Jurkat, Clone E6-1 (cell line): Measurements from ENCODE around the gene ACO1.

Source experiments
- DNase-seq: peaks from one replicate; pipeline ENCODE4 v3.0.0-alpha.2; 2011; ENCODE audit warnings: low read depth, low spot score
- H3K4me3 ChIP-seq: 2 replicates; pipeline ENCODE4 v1.5.1; 2011; ENCODE audit warnings: mild to moderate bottlenecking, low read length, control low read depth, moderate library complexity

Gene ACO1

DNA sequence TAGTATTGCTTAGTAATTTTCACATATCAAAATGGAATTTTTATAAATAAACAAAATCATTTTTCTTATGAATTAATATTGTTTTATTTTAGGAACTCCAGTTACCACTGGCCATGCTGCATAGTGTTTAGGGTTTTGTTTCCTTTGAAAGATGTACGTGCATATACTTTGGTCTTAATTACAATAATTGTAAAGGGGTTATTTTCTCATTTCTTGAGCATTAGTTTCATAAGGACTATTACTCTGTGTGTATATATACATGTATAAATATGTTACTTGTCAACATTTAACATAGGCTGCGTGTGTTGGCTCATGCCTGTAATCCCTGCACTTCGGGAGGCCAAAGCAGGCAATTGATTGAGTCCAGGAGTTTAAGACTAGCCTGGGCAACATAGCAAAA is 21.6 kb downstream of the ACO1 start:
- H3K4me3 ChIP-seq, result no peak overlapping the region
- no peak for DNase-seq

GRCh38 chr9:32411753-32412152 is 27.3 kb downstream of the ACO1 start:
- H3K4me3 ChIP-seq, result no peak overlapping the region
- DNase-seq, result no peak

DNA sequence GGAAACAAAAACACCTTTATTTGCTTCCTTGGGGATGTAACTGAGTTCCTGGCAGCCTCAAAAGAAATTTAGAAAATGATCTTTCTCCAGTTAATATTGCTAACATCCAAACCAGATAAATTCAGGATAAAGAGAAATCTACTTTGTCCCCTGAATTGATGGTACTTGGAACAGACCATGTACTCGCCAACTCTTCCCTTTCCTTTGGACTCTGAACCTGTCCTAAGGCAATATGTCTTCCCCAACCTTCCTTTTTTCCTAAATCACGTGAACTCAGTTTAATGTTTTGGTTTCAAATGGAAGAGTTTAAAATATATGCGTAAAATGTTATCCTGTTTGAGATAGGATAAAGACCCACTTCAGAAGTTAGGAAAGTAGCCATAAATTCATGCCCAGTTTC is 28.0 kb downstream of the ACO1 start:
- H3K4me3 ChIP-seq, result no peak overlapping the region
- DNase-seq, result no peak

DNA sequence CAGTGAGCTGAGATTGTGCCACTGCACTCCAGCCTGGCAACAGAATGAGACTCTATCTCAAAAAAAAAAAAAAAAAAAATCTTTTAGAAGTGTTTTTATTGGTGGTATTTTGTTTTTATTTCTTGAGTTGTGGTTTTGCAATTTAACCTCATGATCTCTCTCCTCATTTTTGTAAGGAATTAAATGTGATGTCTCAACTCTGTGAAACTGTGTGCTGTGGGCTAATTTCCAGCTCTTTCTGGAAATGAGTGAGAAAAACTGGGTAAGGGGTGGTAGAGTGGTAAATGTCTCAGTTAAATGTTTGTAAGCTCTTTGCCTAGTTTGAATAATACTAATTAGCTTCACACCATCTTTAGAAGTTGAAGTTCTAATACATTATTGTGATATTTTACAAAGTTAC is 29.0 kb downstream of the ACO1 start:
- no peak overlapping the region for H3K4me3 ChIP-seq
- DNase-seq, result no peak

- H3K4me3 ChIP-seq, result no peak overlapping the region
- no peak for DNase-seq
Measured at GRCh38 chr9:32414856-32415255, 30.4 kb downstream of the ACO1 start.

- no peak for DNase-seq
- no peak overlapping the region for H3K4me3 ChIP-seq
Measured at GRCh38 chr9:32419921-32420320, 35.5 kb downstream of the ACO1 start.

- H3K4me3 ChIP-seq, result no peak overlapping the region
- no peak for DNase-seq
Measured at GRCh38 chr9:32422237-32422806, 37.9 kb downstream of the ACO1 start.

- no peak for DNase-seq
- H3K4me3 ChIP-seq, result no peak overlapping the region
Measured at GRCh38 chr9:32423371-32423770, 38.9 kb downstream of the ACO1 start.

DNA sequence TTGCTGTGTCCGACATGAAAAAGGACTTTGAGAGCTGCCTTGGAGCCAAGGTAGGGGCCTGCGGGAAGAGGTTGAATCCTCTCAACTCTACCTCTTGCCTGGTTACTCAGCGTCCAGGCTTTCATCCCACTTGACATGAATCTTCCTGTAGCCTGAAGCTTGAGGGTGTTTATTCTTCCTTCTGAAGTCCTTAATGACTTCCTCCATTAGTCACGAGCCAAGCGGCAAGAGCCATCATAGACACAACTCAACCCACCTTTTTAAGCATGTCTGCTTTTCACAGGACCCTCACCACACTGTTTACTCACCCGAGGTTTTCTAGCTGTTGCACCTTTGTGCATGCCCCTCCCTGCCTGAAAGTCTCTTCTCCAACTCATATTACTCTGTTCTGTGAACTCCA is 40.2 kb downstream of the ACO1 start:
- H3K4me3 ChIP-seq, result no peak overlapping the region

GRCh38 chr9:32426278-32426939 is 42.0 kb downstream of the ACO1 start:
- DNase-seq, result peak; percentile 25
- no peak overlapping the region for H3K4me3 ChIP-seq

More for the DNA sequence above, 40.2 kb downstream of the ACO1 start:
- no peak for DNase-seq

DNA sequence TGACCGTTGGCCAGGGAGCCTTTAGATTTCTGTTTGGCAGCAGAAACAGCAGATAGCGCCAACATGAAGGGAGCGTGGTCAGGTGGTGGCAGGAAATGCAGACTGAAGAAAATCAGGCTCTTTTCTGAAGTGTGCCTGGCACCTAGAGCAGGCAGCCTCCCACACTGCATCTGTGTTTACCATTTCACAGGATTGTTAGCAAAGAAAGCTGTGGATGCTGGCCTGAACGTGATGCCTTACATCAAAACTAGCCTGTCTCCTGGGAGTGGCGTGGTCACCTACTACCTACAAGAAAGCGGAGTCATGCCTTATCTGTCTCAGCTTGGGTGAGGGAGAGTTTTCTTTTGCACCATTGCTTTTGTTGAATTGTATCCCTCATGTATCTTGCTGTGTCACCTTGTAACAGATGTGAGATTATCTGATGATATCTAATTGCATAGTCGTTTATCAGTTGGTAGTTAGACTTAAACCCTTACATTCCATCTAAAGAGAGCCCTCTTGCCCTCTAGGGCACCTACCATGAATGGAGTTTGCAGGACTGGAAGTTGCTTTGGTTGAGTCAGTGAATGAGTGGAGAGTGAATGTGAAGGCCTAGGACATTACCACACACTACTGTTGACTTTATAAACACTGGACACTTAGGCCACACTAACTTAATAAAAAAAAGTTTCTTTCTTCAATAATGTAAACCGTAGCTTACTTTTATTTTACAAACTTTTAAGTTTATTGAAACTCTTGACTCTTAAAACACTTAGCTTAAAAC is 42.8 kb downstream of the ACO1 start:
- H3K4me3 ChIP-seq, result peak overlapping the region; percentile 22
- peak; percentile 76 for DNase-seq

GRCh38 chr9:32430720-32431119 is 46.3 kb downstream of the ACO1 start:
- no peak overlapping the region for H3K4me3 ChIP-seq
- DNase-seq, result no peak

GRCh38 chr9:32431196-32431595 is 46.8 kb downstream of the ACO1 start:
- no peak for DNase-seq
- no peak overlapping the region for H3K4me3 ChIP-seq

DNA sequence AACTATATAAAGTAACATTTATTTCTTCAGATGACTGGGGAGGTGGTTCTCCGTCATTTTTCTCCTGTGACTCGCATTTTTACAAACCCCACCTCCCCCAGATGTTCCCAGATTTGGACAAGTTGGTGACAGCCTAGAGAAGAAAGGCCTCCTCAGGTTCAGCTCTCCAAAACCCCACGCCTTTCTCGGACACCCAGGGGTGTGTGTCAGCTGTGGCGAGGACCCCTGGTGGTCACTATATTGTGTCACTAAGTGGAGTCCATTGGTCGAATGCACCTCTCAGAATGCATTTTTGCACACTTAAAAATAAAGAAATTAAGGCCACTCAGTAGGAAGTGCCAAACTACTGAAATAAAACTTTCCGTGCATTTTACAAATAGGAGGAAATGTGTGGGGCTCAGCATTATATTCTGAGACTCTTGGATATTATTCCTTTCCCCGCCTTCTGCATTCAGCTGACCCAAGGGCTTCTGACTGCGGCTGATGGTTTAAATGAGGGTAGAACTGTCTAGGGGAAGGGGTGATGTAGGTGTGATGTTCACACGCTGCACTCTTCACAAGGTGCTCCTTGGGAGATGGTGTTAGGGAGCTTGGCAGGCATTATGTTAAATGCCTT is 47.6 kb downstream of the ACO1 start:
- DNase-seq, result no peak
- H3K4me3 ChIP-seq, result no peak overlapping the region

DNA sequence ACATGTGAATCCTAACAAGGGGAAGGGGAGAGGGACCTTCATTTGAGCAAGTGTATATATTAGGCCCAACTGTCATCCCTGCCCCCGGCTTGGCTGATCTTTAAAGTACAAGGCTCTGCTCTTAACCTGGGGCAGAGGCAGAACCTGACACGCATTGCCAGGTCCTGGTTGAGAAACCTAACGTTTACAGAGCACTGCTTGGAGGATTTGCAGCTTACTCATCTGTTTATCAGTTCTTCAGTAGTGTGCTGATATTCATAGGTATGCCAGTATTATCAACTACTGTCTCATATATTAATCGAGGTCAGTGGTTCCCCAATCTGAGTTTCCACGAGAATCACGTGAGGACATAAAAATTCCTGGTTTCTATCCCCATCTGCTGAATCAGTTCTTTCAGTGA is 50.4 kb downstream of the ACO1 start:
- no peak overlapping the region for H3K4me3 ChIP-seq
- DNase-seq, result no peak

DNA sequence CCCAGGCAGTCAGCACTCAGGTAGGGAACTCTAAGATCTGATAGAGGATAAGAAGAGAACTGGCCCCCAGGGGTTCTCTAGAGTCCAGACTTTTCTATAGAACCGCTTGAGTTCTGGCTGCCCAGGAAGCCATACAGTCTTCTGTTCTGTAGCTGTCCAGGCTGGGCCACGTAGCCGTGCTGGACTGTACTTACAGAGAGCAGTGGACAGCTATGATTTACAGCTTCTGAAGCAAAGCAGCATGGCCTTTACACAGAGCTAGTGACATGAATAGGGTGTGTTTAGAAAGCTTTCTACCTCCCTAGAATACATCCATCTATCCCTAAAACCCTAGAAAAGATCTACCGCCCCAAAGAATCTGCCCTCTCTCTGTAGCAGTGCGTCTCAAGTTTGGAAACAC is 57.2 kb downstream of the ACO1 start:
- no peak overlapping the region for H3K4me3 ChIP-seq
- no peak for DNase-seq

DNA sequence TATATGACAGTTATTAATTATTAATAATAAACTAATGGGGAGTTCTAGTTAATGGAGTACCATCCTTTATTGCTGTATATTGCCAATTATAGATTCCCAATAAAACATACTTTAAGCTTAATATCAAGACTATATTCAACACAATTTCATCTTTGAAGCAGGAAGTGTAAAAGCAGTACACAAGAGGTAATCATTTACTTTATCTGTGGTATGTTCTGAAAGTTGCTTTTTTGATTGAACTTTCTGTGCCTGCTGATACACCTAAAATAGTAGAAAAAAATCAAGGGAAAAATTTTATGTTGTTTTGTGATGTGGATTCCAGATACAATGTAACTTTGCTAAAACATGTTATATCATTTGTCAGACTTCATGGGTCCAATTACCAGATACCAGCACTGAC is 58.0 kb downstream of the ACO1 start:
- DNase-seq, result no peak
- no peak overlapping the region for H3K4me3 ChIP-seq

DNA sequence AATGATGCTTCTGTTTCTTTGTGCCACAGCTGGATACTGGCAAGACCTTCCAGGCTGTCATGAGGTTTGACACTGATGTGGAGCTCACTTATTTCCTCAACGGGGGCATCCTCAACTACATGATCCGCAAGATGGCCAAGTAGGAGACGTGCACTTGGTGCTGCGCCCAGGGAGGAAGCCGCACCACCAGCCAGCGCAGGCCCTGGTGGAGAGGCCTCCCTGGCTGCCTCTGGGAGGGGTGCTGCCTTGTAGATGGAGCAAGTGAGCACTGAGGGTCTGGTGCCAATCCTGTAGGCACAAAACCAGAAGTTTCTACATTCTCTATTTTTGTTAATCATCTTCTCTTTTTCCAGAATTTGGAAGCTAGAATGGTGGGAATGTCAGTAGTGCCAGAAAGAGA is 65.5 kb downstream of the ACO1 start:
- DNase-seq, result no peak

GRCh38 chr9:32454280-32454679 is 69.8 kb downstream of the ACO1 start:
- DNase-seq, result no peak
- H3K4me3 ChIP-seq, result no peak overlapping the region

More for the DNA sequence above, 65.5 kb downstream of the ACO1 start:
- no peak overlapping the region for H3K4me3 ChIP-seq

GRCh38 chr9:32455738-32456137 is 71.3 kb downstream of the ACO1 start:
- no peak overlapping the region for H3K4me3 ChIP-seq
- no peak for DNase-seq
